ENCODE measurements around the gene MOV10L1.

- TF ChIP-seq CTCF (IDR thresholded peaks at IDR 0.05) (no peak), POLR2A (IDR thresholded peaks at IDR 0.05; ENCODE audit: low read depth) (no peak), POLR2AphosphoS5 (IDR thresholded peaks at IDR 0.05) (no peak)
Observed at GRCh38 chr22:50169774-50170341, 80.1 kb downstream of the MOV10L1 start.

All from esophagus muscularis mucosa (tissue), 3 donors.